AG08395 (cell line): Measurements from ENCODE around the gene OR1J2.

Source experiments
- DNase-seq: peaks from one replicate; pipeline ENCODE4 v3.0.0; 2012; ENCODE audit warnings: mixed read lengths, low spot score

Gene OR1J2

GRCh38 chr9:122551371-122551770 lies 40.8 kb downstream of the OR1J2 start:
- DNase-seq: no peak

GRCh38 chr9:122552812-122553211 lies 42.2 kb downstream of the OR1J2 start, which contains the start of gene OR1N2:
TSS of gene OR1N2 (plus strand) at chr9:122553112. CDS start at chr9:122553212, 100 bp downstream.
- no peak for DNase-seq
